Pancreas (tissue), 10 donors: Measurements from ENCODE around the gene GSC2. TPM values are rescaled to one million over a fixed set of nuclear protein-coding genes. Genes with fewer than 3 reads are reported as not detected.
A peak's percentile ranks its signal among the peaks of the same experiment; 100 is the strongest.

Experiments
- ATAC-seq, 4 donors: fragments of 200-7000 bp; cut with Tn5 transposase; one replicate each; pipeline versions ENCODE4 v1.8.0 to v1.9.1; 2020; ENCODE audit warnings: mild to moderate bottlenecking in 4 of 4, moderate library complexity in 4 of 4
- DNase-seq, 6 donors: peaks; one replicate each; pipeline ENCODE4 v3.0.0-alpha.2; 2020
- FAIRE-seq: peaks from 2 replicates; lab custom pipeline; 2012; peaks lifted over from hg19 to GRCh38; lab: Jason Lieb, UNC
- H3K27ac ChIP-seq, 4 donors: fragments of 200-600 bp; sonication (generic); 1 replicate in 3 of 4; 2 replicates in 1 of 4; pipeline versions ENCODE4 v1.5.0 to v1.8.0; 2020
- H3K27me3 ChIP-seq, 4 donors: fragments of 200-600 bp; one replicate each; pipeline ENCODE4 v1.8.0; 2021
- H3K36me3 ChIP-seq, 3 donors: fragments of 200-600 bp; sonication (generic) in 1 of 3; one replicate each; pipeline versions ENCODE4 v1.5.0 to v1.8.0; 2020 to 2021
- H3K4me1 ChIP-seq, 3 donors: fragments of 200-600 bp; one replicate each; pipeline ENCODE4 v1.8.0; 2021
- H3K4me3 ChIP-seq, 4 donors: fragments of 200-600 bp; sonication (generic) in 2 of 4; one replicate each; pipeline versions ENCODE4 v1.5.0 to v1.8.0; 2020 to 2021
- H3K9me3 ChIP-seq, 4 donors: fragments of 200-600 bp; one replicate each; pipeline ENCODE4 v1.8.0; 2021
- WGBS, 2 donors: extraction: QIAGEN DNeasy Blood & Tissue Kit; methylation state at CpG; one replicate each; pipeline ENCODE4 v1.1.7; 2013; 5-methylcytosine and 5-hydroxymethylcytosine counted together
- intact Hi-C, 3 donors: fragments of 100-400 bp; cut with DNase I; formaldehyde crosslinking; loops; one replicate each; pipeline versions ENCODE4 v1.11.1 to v1.14.2; 2022
- polyA plus RNA-seq, 2 donors: library from polyadenylated mRNA; stranded (reverse); fragments of 200-250 nt; gene quantifications; one replicate each; pipeline ENCODE4 v1.2.3, GENCODE V29; 2013
- total RNA-seq, 6 donors: library from RNA; stranded (reverse); fragmentation: NEBNext Ultra II Directional in 4 of 6; extraction: Animal tissue kit (Norgen Biotek cat#: 25700) in 4 of 6; gene quantifications; one replicate each; pipeline versions ENCODE4 v1.2.1 to v1.2.4, GENCODE V29; 2021 to 2023
- TF ChIP-seq, protein P1 (sequence below), 4 donors: fragments of 200-600 bp; sonication (generic) in 3 of 4; IDR thresholded peaks; one replicate each; pipeline versions ENCODE4 v1.5.0 to v1.8.0; 2021; ENCODE audit warnings: antibody characterized with exemption in 4 of 4
- donor health status: healthy with polysubstance abuse.
- donor health status: DM: no; HTN: no; CAD: no; lungs with moderate emphysema.
- donor health status: DM: no; HTN: no; CAD: no.
- donor health status: control.
- donor health status: control.
- donor health status: Bipolar disorder and iron deficiency.
- donor health status: DM: yes; HTN: yes; CAD: no.
- donor health status: DM: no; HTN: no; CAD: no.
- donor health status: DM: no; HTN: no; CAD: no.
- donor health status: DM: yes; HTN: yes; CAD: no.

The GSC2 gene
- total and polyA plus RNA-seq, 8 donors = not detected

GRCh38 chr22:19131685-19132015, 18.4 kb downstream of the GSC2 start:
- FAIRE-seq (no peak), DNase-seq (peak in 1 of 6 donors; percentile 54)
- TF ChIP-seq, protein P1, sequence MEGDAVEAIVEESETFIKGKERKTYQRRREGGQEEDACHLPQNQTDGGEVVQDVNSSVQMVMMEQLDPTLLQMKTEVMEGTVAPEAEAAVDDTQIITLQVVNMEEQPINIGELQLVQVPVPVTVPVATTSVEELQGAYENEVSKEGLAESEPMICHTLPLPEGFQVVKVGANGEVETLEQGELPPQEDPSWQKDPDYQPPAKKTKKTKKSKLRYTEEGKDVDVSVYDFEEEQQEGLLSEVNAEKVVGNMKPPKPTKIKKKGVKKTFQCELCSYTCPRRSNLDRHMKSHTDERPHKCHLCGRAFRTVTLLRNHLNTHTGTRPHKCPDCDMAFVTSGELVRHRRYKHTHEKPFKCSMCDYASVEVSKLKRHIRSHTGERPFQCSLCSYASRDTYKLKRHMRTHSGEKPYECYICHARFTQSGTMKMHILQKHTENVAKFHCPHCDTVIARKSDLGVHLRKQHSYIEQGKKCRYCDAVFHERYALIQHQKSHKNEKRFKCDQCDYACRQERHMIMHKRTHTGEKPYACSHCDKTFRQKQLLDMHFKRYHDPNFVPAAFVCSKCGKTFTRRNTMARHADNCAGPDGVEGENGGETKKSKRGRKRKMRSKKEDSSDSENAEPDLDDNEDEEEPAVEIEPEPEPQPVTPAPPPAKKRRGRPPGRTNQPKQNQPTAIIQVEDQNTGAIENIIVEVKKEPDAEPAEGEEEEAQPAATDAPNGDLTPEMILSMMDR (IDR thresholded peaks at IDR 0.05) = no peak

GRCh38 chr22:19130959-19131684, 19.0 kb downstream of the GSC2 start, which contains the start of gene TSSK2:
Gene TSSK2, plus strand, starts transcription at chr22:19131308. Its CDS starts 92 bp downstream, at chr22:19131400.
- no peaks in the 10 kb centered on the region for H3K9me3 ChIP-seq
- no peaks in the 10 kb centered on the region for H3K4me1 ChIP-seq
- TF ChIP-seq, protein P1 (IDR thresholded peaks at IDR 0.05) = no peak
- no peak within 1 kb of the TSS for H3K4me3 ChIP-seq
- intact Hi-C loops = loop anchor here in 1 of 3 donors (10.0 kb wide), 2 partner anchors 76 to 94 kb away; no protein-coding TSS in a partner anchor
- no peak within 1 kb of the TSS for H3K27ac ChIP-seq
- peaks cover 0 to 15% (median 11%) of the 10 kb centered on the region in 3 donors for H3K36me3 ChIP-seq
- WGBS, 2 donors = 86 to 90% methylated on average over 27 of the region's 27 CpGs
- no peak for FAIRE-seq
- H3K27me3 ChIP-seq = no peaks in the 10 kb centered on the region
- ATAC-seq = no peak
- peak in 2 of 6 donors; percentile 28 to 43 for DNase-seq

More at GRCh38 chr22:19131685-19132015, 18.4 kb downstream of the GSC2 start:
- Histone ChIP-seq H3K27ac (no peak overlapping the region), H3K4me3 (no peak overlapping the region), H3K36me3 (peaks cover 0 to 18% (median 11%) of the 10 kb centered on the region in 3 donors), H3K27me3 (no peaks in the 10 kb centered on the region), H3K4me1 (no peaks in the 10 kb centered on the region), H3K9me3 (no peaks in the 10 kb centered on the region)
- intact Hi-C loops = loop anchor here in 1 of 3 donors (10.0 kb wide), 2 partner anchors 77 to 93 kb away; no protein-coding TSS in a partner anchor
- ATAC-seq = no peak
- WGBS, 2 donors = 94 to 96% methylated on average over 19 of the region's 19 CpGs

- Histone ChIP-seq H3K27me3 (no peaks in the 10 kb centered on the region), H3K36me3 (peaks cover 0 to 13% (median 11%) of the 10 kb centered on the region in 3 donors), H3K4me3 (no peak overlapping the region), H3K9me3 (no peaks in the 10 kb centered on the region), H3K4me1 (no peaks in the 10 kb centered on the region), H3K27ac (no peak overlapping the region)
- 75 to 81% methylated on average over 8 of the region's 8 CpGs for WGBS, 2 donors
- no peak for ATAC-seq
- no peak for FAIRE-seq
- TF ChIP-seq, protein P1 (IDR thresholded peaks at IDR 0.05) = no peak
- intact Hi-C loops = loop anchor here in 1 of 3 donors (10.0 kb wide), 2 partner anchors 75 to 95 kb away; no protein-coding TSS in a partner anchor
- DNase-seq = peak in 1 of 6 donors; percentile 65
Observed at GRCh38 chr22:19129871-19130270, 20.2 kb downstream of the GSC2 start.

- ATAC-seq (no peak), FAIRE-seq (no peak), DNase-seq (peak in 1 of 6 donors; percentile 28)
- Histone ChIP-seq H3K27ac (no peak overlapping the region), H3K27me3 (no peaks in the 10 kb centered on the region), H3K9me3 (no peaks in the 10 kb centered on the region), H3K36me3 (peaks cover 0 to 7% (median 6%) of the 10 kb centered on the region in 3 donors), H3K4me1 (no peaks in the 10 kb centered on the region), H3K4me3 (no peak overlapping the region)
- intact Hi-C loops = no loop called here
- WGBS, 2 donors = 86 to 93% methylated on average over 7 of the region's 7 CpGs
- TF ChIP-seq, protein P1 (IDR thresholded peaks at IDR 0.05) = no peak
Observed at GRCh38 chr22:19128946-19129727, 21.0 kb downstream of the GSC2 start.
